ENCODE data around the gene OR9K2. TPM values are rescaled to one million over a fixed set of nuclear protein-coding genes. Genes with fewer than 3 reads are reported as not detected.
"Not testable (repeated sequence)": the region's sequence is repeated elsewhere in the genome, so short reads cannot be mapped to it uniquely, and the experiment has no call there.

OR9K2 gene
- not detected for polyA plus RNA-seq

DNA sequence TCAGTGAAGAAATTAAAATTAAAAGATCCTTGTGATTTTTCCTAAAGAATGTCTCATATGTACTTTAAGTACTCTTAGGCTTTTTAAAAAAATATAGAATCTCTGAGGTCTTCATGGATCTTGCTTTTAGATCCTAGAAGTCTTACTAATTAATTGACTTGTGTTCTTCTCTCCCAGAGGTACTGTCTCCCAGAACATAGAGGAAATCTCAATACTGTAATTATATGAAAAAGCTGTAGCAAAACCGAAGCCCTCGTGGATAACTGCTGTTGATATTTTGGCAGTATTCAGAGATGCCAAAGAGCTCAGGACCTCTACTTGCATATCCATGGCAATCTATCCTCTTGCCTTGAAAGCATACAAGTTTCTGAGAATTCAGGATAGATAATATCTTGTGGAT is at the start of gene OR9K2:
Gene OR9K2, plus strand, starts transcription at position 301 of the 400 bp plus-strand sequence. CDS start 3,429 bp downstream, outside the sequence.
- no peak within 1 kb of the TSS for H3K27ac ChIP-seq (ENCODE audit: low read depth, low read length)
- 69 to 83% (median 82%) methylated on average over 2 of the region's 2 CpGs for WGBS, 3 donors

- WGBS, 3 donors, result 82 to 87% (median 87%) methylated on average over 3 of the region's 3 CpGs
- no peak overlapping the region for H3K27ac ChIP-seq (ENCODE audit: low read depth, low read length)
Measured at GRCh38 chr12:55092579-55092978, 33.6 kb upstream of the OR9K2 start.

DNA sequence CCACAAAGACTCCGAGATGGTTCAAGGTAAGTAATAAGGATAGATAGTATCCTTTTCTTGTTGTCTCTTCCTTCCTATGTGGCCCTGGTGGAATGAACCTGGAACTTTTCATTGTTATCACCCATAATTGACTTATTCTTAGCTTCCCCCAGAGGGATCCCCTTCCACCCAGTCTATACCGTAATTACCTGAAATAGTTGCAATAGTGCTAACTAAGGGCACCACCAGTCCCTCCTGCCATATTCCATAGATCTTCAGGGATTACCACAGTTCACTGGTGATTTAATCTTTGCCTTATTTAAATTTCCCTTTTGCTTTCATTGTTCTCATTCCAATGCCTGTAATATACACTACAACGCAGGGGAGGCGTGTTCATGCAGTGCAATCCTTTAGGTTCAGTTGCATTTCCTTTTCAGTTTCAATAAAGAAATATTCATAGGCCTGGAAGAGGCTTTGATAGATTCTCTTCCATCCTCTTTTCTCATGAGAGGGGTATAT is 13.8 kb upstream of the OR9K2 start:
- WGBS, 3 donors, result 79 to 87% (median 79%) methylated on average over 4 of the region's 4 CpGs
- no peak overlapping the region for H3K27ac ChIP-seq (ENCODE audit: low read depth, low read length)

DNA sequence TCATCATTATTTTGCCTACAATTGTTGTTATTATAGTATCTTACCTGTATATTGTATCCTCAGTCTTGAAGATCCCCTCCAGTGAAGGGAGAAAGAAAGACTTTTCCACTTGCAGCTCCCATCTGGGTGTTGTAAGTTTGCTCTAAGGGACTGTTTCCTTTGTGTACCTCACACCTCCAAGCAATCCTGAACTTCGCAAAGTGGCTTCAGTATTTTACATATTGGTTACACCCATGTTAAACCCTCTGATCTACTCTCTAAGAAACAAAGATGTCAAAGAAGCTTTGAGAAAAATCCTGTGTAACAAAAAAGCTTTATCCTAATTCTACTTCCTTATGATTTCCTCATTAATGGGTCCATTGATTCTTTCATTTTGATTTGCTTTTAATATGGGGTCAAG is 10.1 kb upstream of the OR9K2 start:
- WGBS, 3 donors, result 82 to 94% (median 92%) methylated on average over 1 of the region's 1 CpG
- H3K27ac ChIP-seq (ENCODE audit: low read depth, low read length), result no peak overlapping the region

GRCh38 chr12:55132816-55133215 is 6.6 kb downstream of the OR9K2 start:
- H3K27ac ChIP-seq (ENCODE audit: low read depth, low read length), result no peak overlapping the region
- WGBS, 3 donors, result 52 to 76% (median 72%) methylated on average over 1 of the region's 1 CpG

DNA sequence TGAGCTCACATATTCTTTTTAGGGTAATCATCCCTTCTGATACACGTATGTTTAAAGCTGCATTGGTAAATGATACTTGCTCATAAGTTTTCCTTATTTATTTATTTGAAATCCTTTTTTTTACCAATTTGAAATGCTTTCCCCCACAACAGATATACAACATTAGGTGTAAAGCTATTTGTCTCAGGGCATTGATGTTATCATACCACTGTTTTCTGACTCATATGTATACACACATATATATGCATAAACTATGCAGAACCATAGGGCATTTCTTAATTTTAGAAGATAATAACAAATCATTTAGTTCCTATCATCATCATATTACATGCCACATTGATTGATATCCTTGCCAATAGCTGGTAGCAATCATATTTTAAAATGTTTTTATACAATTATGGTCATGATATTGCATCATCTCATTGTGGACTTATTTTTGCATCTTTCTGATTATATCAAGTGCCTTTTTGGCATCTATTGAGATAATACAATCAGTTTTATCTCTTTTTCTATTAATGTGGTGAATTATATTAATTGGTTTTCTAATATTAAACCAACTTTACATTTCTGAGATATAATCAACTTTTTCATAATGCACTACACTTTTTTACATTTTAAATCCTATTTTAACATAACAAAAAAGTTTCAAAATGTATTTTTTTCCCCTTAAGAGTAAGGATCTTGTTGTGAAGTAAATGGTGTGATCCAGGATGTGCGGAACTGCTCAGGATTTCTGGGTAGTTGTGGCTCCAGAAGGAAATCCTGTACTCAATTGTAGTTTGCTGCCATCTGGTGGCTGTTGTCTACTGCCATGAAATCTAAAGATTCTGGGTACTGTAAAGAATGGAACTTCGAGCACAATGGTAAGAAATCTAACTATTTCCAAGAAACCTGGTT is 16.7 kb downstream of the OR9K2 start:
- H3K27ac ChIP-seq (ENCODE audit: low read depth, low read length), result no peak overlapping the region
- WGBS, 3 donors, result 32 to 39% (median 38%) methylated on average over 3 of the region's 3 CpGs

DNA sequence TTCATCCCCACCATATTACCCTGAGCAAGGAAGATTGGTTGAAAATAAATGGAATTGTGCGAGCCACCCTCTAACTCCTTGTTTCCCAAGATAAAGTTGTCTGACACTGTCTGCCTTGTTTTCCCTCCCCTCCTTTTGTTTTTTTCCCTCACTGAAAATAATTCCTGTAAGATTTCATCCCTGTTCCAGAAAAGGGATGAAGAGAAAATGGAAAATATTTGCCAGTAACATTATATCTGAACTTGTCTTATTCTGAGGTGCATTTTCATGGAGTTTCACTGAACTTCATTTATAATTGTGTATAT is 17.3 kb downstream of the OR9K2 start:
- WGBS, 3 donors, result 11 to 22% (median 15%) methylated on average over 1 of the region's 1 CpG
- H3K27ac ChIP-seq (ENCODE audit: low read depth, low read length), result no peak overlapping the region

GRCh38 chr12:55167010-55167640 is 40.9 kb downstream of the OR9K2 start:
- H3K27ac ChIP-seq (ENCODE audit: low read depth, low read length), result not testable (repeated sequence)
- whole genome bisulfite sequencing, 3 donors, result 82 to 87% (median 86%) methylated on average over 23 to 24 of the region's 24 CpGs

GRCh38 chr12:55171445-55171844 is 45.2 kb downstream of the OR9K2 start:
- WGBS, 3 donors, result 75 to 96% (median 91%) methylated on average over 2 of the region's 2 CpGs
- no peak overlapping the region for H3K27ac ChIP-seq (ENCODE audit: low read depth, low read length)

- not testable (repeated sequence) for H3K27ac ChIP-seq (ENCODE audit: low read depth, low read length)
- 65 to 75% (median 66%) methylated on average over 2 of the region's 2 CpGs for WGBS, 3 donors
Measured at GRCh38 chr12:55171846-55172245, 45.6 kb downstream of the OR9K2 start.

DNA sequence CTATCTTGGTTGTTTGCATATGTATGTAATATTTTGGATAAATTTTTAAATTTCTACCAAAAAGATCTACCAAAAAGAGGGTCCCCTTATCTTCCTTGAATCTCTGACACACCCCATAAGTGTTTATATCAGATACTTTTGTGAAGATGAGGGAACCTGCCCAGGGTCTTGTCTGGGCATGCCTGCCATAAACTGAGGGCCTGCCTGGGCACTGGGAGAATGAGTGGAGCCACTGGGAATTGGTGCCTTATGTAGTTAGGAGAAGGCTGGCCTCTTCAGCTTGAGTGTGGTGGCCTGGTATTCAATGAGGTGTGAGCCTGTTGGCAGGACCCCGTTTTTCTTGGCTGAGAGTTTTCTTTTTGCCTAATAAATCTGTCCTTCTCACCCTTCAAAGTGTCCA is 46.5 kb downstream of the OR9K2 start:
- WGBS, 3 donors, result 32 to 50% (median 39%) methylated on average over 1 of the region's 1 CpG
- H3K27ac ChIP-seq (ENCODE audit: low read depth, low read length), result no peak overlapping the region

DNA sequence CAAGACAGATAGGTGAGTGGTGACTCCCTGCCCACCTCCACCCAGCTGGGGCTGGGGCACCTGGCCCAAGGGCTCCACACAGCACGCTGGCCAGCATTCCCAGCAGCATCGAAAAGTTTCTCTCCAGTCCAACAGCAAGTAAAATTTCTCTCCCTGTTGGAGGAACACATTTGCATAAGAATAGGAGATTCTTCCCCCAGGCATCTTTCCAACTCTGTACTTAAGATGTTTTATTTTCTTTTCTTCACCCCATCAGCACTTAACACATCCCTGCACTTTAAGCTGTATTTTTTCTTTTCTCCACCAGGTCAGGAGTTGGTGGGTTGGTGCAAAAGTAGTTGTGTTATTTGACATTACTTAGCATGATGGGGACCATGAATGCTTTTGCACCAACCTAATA is 47.2 kb downstream of the OR9K2 start:
- no peak overlapping the region for H3K27ac ChIP-seq (ENCODE audit: low read depth, low read length)
- 88 to 89% (median 88%) methylated on average over 2 of the region's 2 CpGs for WGBS, 3 donors

Other genes with a start within 250 kb of the OR9K2 start
- gene TESPA1, start 141.6 kb upstream of the OR9K2 start, polyA plus RNA-seq, result under 1 TPM; 0.23 to 0.67 (median 0.37) TPM
- gene NEUROD4, start 106.4 kb upstream of the OR9K2 start, polyA plus RNA-seq, result not detected
- gene OR10A7, start 94.6 kb downstream of the OR9K2 start, polyA plus RNA-seq, result not detected
- not detected for gene OR6C74, start 118.2 kb downstream of the OR9K2 start, polyA plus RNA-seq
- not detected for gene OR6C6, start 170.2 kb downstream of the OR9K2 start, polyA plus RNA-seq
- gene OR6C1, start 187.9 kb downstream of the OR9K2 start, polyA plus RNA-seq, result not detected
- not detected for gene OR6C3, start 204.3 kb downstream of the OR9K2 start, polyA plus RNA-seq
- gene OR6C75, start 236.6 kb downstream of the OR9K2 start, polyA plus RNA-seq, result under 1 TPM in 1 of 3 donors, not detected in 2; 0.11 TPM